ENCODE data around the gene NEK5.
"Not testable (repeated sequence)": the region's sequence is repeated elsewhere in the genome, so short reads cannot be mapped to it uniquely, and the experiment has no call there.

The NEK5 gene, protein sequence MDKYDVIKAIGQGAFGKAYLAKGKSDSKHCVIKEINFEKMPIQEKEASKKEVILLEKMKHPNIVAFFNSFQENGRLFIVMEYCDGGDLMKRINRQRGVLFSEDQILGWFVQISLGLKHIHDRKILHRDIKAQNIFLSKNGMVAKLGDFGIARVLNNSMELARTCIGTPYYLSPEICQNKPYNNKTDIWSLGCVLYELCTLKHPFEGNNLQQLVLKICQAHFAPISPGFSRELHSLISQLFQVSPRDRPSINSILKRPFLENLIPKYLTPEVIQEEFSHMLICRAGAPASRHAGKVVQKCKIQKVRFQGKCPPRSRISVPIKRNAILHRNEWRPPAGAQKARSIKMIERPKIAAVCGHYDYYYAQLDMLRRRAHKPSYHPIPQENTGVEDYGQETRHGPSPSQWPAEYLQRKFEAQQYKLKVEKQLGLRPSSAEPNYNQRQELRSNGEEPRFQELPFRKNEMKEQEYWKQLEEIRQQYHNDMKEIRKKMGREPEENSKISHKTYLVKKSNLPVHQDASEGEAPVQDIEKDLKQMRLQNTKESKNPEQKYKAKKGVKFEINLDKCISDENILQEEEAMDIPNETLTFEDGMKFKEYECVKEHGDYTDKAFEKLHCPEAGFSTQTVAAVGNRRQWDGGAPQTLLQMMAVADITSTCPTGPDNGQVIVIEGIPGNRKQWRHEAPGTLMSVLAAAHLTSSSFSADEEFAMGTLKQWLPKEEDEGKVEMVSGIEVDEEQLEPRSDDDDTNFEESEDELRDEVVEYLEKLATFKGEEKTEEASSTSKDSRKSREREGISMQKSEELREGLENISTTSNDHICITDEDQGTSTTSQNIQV

DNA sequence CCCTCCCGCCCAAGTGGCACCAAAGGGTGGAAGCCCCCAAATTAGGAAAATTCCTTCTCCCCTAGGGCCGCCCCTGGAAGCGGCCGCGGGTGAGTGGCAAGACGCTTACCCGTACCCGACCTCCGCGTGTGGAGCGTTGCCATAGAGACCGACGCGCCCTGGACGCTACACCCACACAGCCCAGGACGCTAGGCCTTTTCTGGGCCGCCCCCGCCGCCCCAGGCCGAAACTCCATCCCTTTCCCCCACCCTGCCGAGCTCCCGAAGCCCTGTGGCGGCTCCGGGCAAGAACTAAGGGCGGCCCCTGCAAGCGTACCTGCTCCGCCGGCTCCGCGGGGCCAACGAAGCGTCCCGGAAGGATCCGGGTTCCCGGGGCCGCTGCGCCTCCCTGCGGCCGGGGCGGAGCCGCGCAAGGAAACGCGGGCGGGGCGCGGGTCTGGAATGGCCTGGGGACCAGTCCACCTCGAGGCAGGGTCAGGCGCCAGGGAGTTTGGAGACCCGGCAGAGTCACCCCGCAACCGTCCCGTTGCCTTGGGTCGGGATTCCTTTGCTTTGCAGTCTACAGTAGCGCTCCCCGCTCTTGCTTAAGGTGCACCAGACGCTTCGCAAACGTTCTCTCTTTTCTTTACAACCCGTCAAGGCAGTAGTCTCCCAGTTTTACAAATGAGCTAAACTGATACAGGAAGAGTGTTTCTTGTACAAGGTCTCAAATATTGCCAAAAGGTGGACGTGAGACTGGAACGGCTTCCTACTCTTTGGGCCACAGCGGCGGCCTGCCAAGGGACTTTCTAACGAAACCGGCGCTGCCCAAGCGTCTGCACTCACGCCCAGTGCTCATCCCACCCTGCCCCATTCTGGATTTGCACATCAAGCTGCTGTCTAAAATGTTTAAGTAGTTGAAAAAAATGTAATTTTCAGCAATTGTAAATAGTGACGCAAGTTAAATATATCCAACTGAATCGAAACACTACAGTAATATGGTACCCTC lies at the start of gene NEK5:
NEK5 (minus strand) TSS at position 360 of the 987 bp plus-strand sequence. CDS start 1,591 bp downstream, outside the sequence.
- DNase-seq: no peak

DNA sequence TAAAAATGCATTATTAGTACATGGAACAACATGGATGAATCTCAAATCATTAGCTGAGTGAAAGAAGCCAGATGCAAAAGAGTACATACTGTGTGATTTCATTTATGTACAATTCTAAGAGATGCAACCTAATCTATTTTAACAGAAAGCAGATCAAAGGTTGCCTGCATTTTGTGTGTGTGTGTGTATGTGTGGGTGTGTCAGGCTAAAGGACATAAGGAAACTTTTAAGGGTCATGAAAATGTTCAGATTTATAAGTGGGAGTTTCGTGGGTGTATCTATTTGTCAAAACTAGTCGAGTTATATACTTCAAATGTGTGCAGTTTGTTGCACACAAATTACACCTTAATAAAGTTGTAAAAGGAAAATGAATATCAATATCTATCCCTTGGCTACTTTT lies 48.4 kb upstream of the NEK5 start:
- no peak for DNase-seq

DNA sequence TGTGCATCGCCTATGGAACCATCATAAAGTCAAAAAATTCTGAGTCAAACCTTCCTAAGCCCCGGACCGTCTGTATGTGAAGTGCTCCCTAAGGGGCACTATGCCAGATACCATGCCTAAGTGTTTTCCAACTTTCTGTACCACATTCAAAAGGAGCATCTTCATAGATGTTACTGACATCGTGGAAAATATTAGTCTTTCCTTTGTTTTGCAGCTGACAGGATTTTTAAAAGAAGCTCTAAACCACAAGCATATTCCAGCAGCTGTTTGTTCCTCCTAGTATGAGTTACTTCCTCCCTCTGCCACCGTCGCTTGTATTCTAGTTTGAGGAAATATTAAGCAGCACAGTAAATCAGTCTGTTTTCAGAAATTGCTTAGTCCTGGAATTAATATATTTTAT lies 45.1 kb upstream of the NEK5 start:
- DNase-seq: not testable (repeated sequence)

DNA sequence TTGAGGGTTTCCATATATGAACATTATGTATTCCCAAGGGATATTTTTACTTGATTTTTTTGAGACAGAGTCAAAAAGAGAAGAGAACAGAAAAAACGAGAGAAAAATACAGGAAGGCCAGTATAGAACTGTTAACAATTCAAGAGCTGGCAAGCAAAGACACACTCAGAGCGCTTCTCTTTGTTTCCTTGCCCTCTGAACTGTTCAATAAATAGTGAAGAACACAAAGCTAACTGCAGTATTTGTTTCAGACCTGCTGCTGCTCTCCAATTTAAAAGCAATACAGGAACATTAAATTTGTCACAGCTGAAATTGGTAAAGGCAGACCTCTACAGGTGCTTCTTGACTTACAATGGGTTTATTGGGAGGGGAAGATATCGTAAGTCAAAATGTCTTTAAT lies 44.5 kb upstream of the NEK5 start:
- DNase-seq: no peak

DNA sequence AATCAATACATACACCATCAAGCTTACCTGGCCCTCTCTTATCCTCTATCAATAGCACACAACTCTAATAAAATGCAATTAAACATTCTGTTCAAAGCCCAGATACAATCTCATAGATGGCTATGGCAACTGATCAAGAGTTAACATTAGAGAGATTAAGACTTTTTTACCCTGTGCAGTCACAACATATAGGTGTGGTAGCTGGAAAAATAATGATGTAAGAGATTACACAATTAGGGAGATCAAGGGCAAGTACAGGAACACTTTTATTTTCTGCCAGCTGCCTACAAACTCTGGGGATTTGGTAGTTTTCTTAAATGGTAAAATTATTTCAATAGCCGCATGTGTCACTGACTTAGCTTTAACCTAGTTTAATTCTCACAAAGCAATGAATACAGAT lies 42.8 kb upstream of the NEK5 start:
- DNase-seq: not testable (repeated sequence)

DNA sequence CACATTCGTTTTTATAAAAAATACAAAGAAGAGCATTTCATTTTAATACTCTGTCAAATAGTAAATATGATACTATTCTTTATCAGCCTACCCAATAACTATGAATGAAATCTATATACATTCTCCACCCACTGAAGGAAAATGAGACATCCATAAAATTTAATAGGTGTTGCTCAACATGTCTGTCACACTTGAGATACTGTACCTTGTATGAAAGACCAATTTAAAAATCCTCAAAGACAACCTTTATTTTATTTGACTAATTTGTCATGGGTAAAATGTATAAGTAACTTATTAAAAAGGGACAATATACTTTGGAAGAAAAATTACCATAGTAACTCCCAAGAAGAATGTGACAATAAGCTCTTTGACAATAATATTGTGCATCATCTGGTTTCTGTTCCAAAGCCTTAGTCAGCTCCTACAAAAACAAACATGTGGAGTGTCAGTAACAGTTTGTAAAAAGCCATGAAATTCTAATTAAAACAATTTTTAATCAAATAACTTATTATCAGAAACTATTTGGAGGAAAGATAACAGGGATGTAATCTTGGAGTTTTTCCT lies 42.0 kb upstream of the NEK5 start:
- not testable (repeated sequence) for DNase-seq

DNA sequence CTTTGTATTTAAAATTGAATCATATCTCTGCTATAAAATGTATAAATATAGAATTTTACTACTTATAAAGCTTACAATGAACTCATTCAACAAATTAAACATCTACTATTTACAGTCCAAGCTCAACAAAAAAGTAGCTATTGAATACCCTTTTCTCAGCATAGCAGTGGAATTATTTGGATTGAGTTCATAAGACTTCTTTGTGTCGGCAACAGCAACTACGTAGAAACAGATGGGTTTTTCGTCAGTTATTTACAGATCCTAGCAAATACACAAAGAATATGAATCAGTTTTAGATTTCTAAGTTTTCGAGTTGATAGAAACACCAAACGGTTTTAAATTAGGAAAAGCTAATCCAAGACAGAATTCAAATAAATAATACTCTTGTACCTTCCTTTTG lies 41.0 kb upstream of the NEK5 start:
- DNase-seq: no peak

DNA sequence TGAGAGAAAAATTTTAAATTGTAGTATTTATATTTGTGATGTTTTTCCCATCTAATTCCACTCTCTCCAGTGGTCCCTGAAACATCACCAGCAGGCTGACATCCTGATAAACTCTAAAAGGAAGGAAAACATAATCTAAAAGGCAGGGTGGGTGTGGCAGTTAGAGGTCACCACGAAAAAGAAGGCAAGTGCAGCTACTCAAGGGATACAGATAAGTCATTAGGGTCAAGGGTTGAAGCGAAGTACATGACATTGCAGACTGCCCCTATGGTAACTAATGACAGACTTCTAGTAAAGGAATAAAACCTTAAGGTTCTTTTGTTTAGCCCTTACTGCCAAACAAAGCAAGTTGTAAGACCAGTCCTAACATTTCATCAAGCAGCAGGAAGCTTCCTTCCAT lies 36.5 kb upstream of the NEK5 start:
- no peak for DNase-seq

DNA sequence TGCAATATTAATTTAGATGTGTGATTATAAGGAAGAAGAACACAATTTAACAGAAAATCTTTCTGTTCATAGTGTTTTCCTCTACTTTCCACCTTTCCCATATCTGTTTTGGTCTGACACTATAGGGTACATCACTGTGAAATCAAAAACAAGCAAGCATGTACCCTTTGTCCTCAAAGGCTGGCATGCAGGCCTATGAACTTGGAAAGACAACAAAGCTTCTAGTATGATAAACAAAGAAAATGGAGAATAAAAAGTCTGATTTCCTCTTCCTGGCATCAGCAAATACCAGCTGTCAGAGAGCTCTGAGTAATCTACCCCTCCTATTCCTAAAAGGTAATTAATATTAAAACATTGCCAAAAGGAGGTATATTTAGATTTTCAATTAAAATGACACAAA lies 36.1 kb upstream of the NEK5 start:
- DNase-seq: no peak

DNA sequence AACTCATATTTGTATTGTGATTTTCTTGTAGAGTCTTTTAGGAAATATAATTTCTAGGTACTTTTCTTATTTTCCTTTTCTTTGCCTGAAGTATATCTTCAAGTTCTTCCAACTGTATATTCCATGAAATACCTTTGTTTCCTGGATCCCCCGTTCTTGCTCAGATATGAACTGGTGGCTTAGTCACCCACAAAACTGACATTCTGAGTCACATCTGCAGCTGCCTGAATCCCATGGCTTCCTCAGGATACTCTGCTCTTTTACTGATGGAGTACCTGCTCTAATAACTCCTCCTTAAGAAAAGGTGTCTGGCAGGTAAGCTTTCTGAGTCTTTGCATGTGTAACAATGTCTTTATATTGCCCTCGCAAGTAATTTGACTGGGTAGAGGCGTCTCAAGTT lies 35.0 kb upstream of the NEK5 start:
- DNase-seq: not testable (repeated sequence)

DNA sequence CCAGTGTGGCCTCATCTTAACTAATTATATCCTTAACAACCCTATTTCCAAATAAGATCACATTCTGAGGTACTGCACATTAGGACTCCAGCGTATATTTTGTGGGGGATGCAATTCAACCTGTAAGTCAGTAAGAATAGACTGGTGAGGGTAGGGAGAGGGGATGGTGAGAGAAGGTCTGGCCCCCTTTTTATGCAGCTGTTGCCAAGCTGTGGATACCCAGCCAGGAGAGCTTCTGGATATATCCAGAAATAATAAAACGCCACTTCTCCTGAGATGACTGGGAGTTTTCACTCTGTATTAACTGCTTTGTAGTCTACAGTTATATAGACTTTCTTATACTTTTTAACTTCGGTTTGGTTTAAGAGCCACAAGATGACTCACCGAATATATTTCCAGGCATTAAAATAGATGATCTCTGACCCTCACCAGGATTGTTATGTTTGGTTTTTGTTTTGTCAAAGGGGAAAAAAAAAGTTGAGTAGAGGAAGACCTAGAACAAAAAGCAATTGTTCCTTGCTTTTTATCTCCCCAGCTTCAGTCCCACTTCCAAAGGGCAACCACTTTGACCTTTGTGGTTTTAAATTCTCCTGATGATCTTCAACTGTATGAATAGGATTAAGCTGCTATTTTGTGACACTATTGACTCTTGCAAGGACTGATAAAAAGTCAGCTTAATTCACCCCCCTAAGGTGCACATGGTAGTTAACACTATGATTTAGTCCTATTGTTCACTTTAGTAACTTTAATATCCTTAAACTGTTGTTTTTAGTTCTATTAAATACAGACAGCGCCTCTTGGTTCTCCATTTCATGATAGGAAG lies 33.6 kb upstream of the NEK5 start:
- DNase-seq: no peak

DNA sequence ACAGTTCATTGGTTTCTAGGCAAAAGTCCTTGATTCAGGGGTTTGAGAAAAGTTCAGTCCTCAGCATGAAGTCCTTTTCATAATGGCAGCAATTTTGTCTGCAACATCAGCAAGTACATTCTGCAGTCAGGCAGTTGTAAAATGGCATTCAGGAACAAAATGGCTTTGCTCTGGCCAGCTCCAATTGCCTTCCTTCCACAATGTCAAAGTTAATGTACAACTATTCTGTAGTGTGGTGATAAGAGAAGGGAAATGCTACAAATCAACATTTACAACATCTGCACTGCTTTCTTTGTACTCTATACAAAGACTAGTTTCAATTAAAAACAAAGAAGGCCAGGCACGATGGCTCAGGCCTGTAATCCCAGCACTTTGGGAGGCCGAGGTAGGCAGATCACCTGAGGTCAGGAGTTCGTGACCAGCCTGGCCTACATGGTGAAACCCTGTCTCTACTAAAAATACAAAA lies 32.3 kb upstream of the NEK5 start:
- no peak for DNase-seq

DNA sequence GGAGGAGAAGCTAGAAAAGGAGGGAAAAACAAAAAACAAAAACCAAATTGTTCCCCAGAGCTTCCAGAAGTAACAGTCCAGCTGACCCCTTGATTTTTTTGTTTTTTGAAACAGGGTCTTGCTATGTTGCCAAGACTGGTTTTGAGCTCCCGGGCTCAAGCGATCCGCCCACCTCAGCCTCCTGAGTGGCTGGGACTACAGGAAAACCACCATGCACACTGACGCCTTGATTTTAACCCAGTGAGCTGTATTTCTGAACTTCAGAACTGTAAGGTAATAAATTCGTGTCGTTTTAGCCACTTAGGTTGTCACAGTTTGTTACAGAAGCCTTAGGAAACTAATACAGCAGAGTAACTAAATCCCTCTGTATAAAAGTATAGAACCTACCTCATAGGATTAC lies 31.6 kb upstream of the NEK5 start:
- DNase-seq: no peak

DNA sequence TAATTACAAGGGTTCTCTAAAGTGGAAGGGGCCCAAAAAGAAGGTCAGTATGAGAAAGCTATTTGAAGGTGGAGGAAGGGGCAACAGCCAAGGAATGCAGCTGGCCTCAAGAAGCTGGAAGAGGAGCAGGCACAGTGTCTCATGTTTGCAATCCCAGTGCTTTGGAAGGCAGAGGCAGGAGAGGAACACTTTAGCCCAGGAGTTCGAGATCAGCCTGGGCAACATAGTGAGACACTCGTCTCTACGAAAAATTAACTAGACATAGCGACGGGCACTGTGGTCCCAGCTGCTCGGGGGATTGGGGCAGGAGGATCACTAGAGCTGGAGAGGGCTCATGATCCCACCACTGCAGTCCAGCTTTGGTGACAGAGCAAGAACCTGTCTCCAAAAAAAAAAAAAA lies 31.2 kb upstream of the NEK5 start:
- DNase-seq: no peak

DNA sequence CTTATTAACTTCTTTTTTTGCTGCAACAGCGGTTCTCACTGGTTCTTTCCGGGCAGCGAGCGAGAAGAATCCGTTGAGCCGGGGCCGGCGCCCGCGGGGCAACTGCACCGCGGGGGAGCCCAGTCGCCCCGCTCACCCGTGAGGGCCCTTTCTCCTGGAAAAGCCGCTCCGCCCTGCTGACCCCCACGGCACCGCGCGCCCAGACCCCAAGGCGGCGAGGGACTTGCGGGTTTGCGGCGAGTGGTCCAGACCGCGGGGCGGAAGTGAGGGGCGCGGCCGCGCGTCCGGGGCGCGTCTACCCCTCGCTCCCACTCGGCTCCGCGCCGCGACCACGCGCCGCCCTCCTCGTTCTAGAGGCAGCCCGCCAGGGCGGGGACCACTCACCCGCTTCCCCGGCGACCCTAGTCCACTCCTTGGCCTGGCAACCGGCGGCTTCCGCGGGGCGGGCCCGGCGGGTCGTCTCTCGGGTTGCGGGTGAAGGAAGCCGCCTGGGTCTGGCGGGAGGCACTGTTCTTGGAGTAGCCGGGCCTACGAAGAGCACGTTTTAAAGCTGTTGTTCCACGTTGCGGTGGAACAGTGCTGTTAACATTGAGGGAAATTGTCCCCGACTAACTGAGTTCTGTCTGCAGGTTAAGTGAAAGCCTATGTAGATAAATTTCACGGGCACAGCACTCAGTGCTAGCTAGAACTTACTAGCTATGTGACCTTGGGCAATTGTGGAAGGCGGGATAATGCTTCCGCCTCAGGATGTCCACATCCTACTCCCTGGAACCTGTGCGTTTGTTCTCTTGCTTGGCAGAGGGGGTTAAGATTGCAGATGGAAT lies 30.5 kb upstream of the NEK5 start, which contains the start of gene NEK3:
NEK3 (minus strand) TSS at position 439 of the 824 bp plus-strand sequence. CDS start 3,406 bp downstream, outside the sequence.
- no peak for DNase-seq

DNA sequence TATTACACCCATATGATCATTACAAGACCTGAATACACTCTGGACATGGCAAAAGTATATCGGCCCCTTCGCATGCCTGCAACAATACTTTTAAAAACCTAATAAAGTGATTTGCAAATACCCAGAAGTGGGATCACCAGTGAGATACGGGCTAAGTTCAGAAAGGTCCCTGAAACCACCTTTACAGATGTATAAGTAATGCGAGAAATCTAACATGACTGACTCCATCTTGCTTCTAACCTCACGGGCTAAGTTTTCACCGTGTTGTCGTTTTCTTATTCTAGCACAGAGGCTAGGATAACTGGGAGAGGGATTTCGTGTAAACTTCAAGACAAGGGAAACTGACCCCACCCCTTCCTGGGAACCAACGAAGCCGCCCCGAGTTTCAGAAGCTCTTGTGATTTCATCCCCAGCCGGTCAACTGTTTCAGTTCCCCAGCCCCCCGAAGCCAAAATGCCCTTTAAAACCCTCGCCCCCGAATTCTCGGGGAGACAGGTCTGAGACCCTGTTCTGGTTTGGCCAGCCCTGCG lies 29.8 kb upstream of the NEK5 start:
- DNase-seq: peak; percentile 3

DNA sequence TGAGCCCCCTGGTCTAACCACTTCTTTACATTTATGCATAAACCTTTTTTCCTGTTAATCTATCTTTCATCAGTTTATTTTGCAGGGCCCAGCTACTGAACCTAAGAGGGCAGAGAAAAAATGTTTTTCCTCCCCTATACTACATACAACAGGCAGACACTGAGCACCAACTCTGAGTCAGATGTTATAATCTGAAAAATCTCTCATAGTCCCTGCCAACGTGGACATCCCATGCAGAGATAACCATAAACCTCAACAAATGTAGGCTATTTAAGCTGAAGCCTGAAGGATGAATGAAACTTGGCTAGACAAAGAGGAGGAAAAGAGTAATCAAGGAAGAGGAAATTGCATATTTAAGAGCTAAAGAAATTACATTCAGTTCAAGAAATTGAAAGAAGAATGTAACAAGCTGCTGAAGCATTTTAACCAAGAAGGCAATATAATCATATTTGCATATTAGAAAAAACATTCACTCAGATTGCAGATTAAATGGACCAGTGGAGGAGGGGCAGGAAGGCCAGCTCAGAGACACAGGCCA lies 27.9 kb upstream of the NEK5 start:
- no peak for DNase-seq

DNA sequence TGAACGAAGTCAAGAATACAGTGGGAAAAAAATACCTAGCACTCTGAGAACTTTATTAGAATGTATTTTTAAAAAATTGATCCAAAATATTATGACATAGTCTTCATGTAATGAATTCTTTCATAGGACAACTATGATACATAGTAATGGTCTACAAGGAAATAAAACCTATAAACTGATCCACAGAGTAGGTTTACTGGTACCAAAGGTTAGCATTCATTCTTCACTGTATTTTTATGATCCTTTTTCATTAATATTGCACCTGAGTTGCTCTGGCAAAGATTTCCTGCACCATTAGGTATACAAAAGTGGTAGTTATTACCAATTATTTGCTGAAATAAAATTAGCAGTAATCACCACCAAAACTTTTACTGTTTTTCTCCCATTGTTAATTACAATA lies 26.3 kb upstream of the NEK5 start:
- no peak for DNase-seq

DNA sequence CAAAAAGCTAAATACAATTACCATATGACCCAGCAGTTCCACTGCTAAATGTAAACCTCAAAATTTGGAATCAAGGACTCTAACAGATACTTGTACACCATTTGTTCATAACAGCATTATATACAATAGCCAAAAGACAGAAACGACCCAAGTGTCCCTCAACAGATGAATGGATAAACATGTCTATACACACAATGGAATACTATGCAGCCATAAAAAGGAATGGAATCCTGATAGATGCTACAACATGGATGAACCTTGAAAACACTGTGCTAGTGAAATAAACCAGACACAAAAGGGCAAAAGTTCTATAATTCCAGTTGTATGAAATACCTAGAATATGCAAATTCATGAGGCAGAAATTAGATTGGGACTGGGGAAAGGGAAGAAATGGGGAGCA lies 18.4 kb upstream of the NEK5 start:
- no peak for DNase-seq

DNA sequence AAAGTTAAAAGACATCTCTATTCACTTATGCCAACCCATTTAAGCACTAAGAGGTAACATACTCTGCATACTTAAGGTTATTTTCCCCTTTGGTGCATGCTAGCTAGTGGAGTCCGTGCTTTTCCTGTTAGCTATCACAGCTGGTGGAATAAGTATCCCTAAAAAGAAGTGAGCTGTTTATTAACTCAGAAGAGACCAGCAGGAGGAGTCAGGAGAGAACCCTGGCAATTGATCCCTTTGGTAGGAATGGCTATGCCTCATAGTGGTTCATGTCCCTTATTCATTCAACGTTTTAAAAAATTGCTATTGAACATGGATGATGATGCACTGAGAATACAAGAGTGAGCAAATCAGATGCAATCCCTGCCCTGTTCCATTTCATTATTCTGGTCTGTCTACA lies 12.4 kb upstream of the NEK5 start:
- DNase-seq: no peak
